GM19035 (cell line): Measurements from ENCODE around the gene NT5C.
A peak's percentile ranks its signal among the peaks of the same experiment; 100 is the strongest.
"Not testable (repeated sequence)": the region's sequence is repeated elsewhere in the genome, so short reads cannot be mapped to it uniquely, and the experiment has no call there.

Source experiments
- ATAC-seq: cut with Tn5 transposase; IDR thresholded peaks from one replicate; pipeline ENCODE4 v1.9.1; 2021; ENCODE audit not compliant: unreplicated experiment

The NT5C gene

GRCh38 chr17:75131278-75132017 lies at the start of gene NT5C:
TSS of gene NT5C (minus strand) at chr17:75131742. CDS start at chr17:75131707, 35 bp downstream.
- peak; percentile 82 for ATAC-seq

- no peak for ATAC-seq
Measured at GRCh38 chr17:75181110-75181509, 49.6 kb upstream of the NT5C start.

- ATAC-seq, result no peak
Measured at GRCh38 chr17:75178453-75178852, 46.9 kb upstream of the NT5C start.

- no peak for ATAC-seq
Measured at GRCh38 chr17:75176625-75177024, 45.1 kb upstream of the NT5C start.

GRCh38 chr17:75174996-75175395 lies 43.5 kb upstream of the NT5C start:
- no peak for ATAC-seq

- no peak for ATAC-seq
Measured at GRCh38 chr17:75173526-75173925, 42.0 kb upstream of the NT5C start.

GRCh38 chr17:75168998-75169397 lies 37.5 kb upstream of the NT5C start:
- ATAC-seq, result no peak

GRCh38 chr17:75164606-75165005 lies 33.1 kb upstream of the NT5C start:
- ATAC-seq, result not testable (repeated sequence)

GRCh38 chr17:75163074-75163473 lies 31.5 kb upstream of the NT5C start:
- no peak for ATAC-seq

GRCh38 chr17:75160211-75160610 lies 28.7 kb upstream of the NT5C start:
- no peak for ATAC-seq

GRCh38 chr17:75159196-75160031 lies 27.9 kb upstream of the NT5C start:
- no peak for ATAC-seq

- ATAC-seq, result not testable (repeated sequence)
Measured at GRCh38 chr17:75158480-75158879, 26.9 kb upstream of the NT5C start.

- ATAC-seq, result no peak
Measured at GRCh38 chr17:75155191-75155601, 23.7 kb upstream of the NT5C start.

GRCh38 chr17:75154195-75155106 lies 22.9 kb upstream of the NT5C start, which contains the start of gene JPT1:
TSS of gene JPT1 (minus strand) at chr17:75154512. CDS start at chr17:75154397, 115 bp downstream.
- ATAC-seq, result peak; percentile 95

- no peak for ATAC-seq
Measured at GRCh38 chr17:75153780-75154194, 22.2 kb upstream of the NT5C start.

GRCh38 chr17:75152922-75153779 lies 21.6 kb upstream of the NT5C start:
- no peak for ATAC-seq

- ATAC-seq, result no peak
Measured at GRCh38 chr17:75152523-75152921, 21.0 kb upstream of the NT5C start.

- ATAC-seq, result no peak
Measured at GRCh38 chr17:75151930-75152329, 20.4 kb upstream of the NT5C start.

GRCh38 chr17:75147878-75148546 lies 16.5 kb upstream of the NT5C start:
- ATAC-seq, result no peak
